Measurements from ENCODE around the gene IFT22. TPM values are rescaled to one million over a fixed set of nuclear protein-coding genes. Genes with fewer than 3 reads are reported as not detected.
A peak's percentile ranks its signal among the peaks of the same experiment; 100 is the strongest.
"Not testable (repeated sequence)": the region's sequence is repeated elsewhere in the genome, so short reads cannot be mapped to it uniquely, and the experiment has no call there.

Gene IFT22
- total and polyA plus RNA-seq, 11 donors = 14.8 to 39.3 (median 30.0) TPM

DNA sequence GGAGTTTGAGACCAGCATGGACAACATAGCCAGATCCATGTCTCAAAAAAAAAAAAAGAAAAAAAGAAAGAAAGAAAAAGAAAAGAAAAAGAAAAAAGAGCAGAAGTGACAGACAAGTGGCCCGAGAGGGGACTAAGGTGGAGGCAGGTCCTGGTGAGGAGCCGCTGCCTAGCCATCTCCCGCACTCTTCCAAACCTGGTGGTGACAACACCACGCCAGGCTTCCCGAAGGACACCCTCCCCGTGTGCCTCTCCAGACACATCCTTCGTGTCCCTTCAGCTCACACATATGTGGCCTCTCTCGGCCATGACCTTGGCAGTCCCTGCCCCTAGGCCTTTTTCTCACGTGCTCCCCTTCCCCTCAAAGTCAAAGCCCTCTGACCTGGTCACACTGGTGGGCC lies 36.4 kb downstream of the IFT22 start:
- 76 to 81% (median 80%) methylated on average over 9 of the region's 9 CpGs for WGBS, 4 donors
- intact Hi-C loops (cut with DNase I) = loop anchor here in 3 of 10 donors (10.0 kb wide), 3 partner anchors 50 to 390 kb away; partner anchors contain the start of genes ACHE (in 2 of the 3), CLDN15 (in 1 of the 3), PLOD3 (in 1 of the 3) and ZNHIT1 (in 1 of the 3)

DNA sequence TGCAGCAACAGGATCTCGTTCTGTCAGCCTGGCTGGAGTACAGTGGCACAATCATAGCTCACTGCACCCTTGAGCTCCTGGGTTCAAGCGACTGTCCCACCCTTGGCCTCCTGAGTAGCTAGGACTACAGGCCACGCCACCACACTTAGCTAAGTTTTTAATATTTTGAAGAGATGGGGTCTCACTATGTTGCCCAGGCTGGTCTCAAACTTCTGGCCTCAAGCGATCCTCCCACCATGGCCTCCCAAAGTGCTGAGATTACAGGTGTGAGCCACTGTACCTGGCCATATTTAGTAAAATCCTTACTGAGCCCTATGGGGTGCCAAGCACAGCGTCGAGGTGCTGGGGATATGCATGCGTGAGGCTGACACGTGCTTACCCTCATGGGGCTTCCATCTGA lies 40.7 kb downstream of the IFT22 start:
- not testable (repeated sequence) for H3K4me3 ChIP-seq, ATAC-seq, H3K9me3 ChIP-seq, H3K4me1 ChIP-seq, H3K27ac ChIP-seq, H3K36me3 ChIP-seq, DNase-seq
- 76 to 90% (median 86%) methylated on average over 7 to 8 of the region's 8 CpGs for WGBS, 4 donors
- H3K27me3 ChIP-seq = peaks cover 0 to 29% (median 0%) of the 10 kb centered on the region in 9 donors
- intact Hi-C loops (cut with DNase I) = loop anchor here in 8 of 10 donors (2.0 to 10.0 kb wide), 6 partner anchors 16 to 386 kb away; partner anchors contain the start of genes ACHE (in 2 of the 8), CLDN15 (in 1 of the 8), PLOD3 (in 1 of the 8) and ZNHIT1 (in 1 of the 8)

More for the DNA sequence above, 36.4 kb downstream of the IFT22 start:
- Histone ChIP-seq H3K27ac (no peak overlapping the region), H3K9me3 (no peaks in the 10 kb centered on the region), H3K4me3 (no peak overlapping the region), H3K27me3 (peaks cover 0 to 10% (median 0%) of the 10 kb centered on the region in 9 donors), H3K36me3 (no peaks in the 10 kb centered on the region), H3K4me1 (peaks cover 0 to 6% (median 0%) of the 10 kb centered on the region in 12 donors)
- DNase-seq (peak in 1 of 5 donors; percentile 30), ATAC-seq (no peak)
- TF ChIP-seq, protein P1, sequence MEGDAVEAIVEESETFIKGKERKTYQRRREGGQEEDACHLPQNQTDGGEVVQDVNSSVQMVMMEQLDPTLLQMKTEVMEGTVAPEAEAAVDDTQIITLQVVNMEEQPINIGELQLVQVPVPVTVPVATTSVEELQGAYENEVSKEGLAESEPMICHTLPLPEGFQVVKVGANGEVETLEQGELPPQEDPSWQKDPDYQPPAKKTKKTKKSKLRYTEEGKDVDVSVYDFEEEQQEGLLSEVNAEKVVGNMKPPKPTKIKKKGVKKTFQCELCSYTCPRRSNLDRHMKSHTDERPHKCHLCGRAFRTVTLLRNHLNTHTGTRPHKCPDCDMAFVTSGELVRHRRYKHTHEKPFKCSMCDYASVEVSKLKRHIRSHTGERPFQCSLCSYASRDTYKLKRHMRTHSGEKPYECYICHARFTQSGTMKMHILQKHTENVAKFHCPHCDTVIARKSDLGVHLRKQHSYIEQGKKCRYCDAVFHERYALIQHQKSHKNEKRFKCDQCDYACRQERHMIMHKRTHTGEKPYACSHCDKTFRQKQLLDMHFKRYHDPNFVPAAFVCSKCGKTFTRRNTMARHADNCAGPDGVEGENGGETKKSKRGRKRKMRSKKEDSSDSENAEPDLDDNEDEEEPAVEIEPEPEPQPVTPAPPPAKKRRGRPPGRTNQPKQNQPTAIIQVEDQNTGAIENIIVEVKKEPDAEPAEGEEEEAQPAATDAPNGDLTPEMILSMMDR (IDR thresholded peaks at IDR 0.05) = no peak
- TF ChIP-seq POLR2A (IDR thresholded peaks at IDR 0.05) = no peak

DNA sequence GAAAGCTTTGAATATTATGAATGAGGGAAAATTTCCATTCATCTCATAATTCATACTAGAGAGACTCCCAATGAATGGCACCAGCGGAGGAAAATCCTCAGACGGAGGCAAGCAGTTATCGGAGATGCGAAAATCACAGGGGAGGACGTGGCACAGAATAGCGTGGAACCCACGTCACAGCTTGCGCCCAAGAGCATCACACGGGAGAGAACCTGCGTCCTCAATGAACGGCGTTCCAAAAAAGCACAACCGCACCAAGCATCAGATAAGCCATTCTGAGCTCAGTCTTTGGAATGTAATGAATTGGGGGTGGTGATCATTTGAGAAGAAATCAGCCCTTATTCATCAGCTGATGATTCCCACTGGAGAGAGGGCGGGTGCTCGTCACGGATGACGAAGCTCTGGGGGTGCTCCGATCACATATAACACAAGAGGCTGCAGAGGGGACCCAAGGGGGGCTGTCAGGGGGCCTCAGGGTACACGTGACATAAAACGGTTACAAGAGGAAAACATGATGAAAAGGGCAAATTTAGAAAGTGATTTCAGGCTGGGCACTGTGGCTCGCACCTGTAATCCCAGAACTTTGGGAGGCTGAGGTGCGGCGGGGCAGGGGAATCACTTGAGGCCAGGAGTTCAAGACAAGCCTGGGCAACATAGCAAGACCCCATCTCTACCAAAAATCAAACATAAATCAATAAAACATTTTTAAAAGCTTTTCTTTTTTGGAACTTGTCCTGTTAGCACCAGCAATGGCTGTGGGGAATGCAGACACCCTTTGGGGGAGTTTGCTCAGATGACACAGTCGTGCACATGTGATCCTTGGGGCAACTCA lies 42.9 kb downstream of the IFT22 start:
- peaks cover 0 to 33% (median 0%) of the 10 kb centered on the region in 9 donors for H3K27me3 ChIP-seq
- intact Hi-C loops (cut with DNase I) = loop anchor here in 2 of 10 donors (5.0 to 10.0 kb wide), 2 partner anchors 76 to 384 kb away; partner anchors contain the start of genes ACHE (in 1 of the 2) and MOGAT3 (in 1 of the 2)
- ATAC-seq = no peak

DNA sequence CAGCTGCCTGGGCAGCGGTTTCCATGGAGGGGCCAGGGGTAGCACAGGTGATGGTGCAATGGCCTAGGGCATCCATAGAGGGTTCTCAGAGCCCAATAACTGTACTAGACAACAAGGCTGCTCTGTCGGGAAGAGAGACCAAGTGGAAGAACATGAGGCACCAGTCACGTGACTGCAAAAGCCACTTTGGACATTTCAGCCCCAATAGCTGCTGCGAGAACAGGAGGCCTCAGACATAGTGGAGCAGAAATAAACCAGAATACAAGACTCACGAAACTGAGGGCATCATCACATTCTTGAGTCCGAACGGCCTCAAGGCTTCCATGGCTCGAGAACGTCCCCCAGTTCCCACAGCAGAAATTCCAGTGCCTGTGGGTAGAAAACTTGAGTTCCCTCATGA lies 44.5 kb downstream of the IFT22 start:
- no peak overlapping the region for H3K27ac ChIP-seq
- no peak overlapping the region for H3K4me3 ChIP-seq
- H3K36me3 ChIP-seq = no peaks in the 10 kb centered on the region
- peaks cover 0 to 33% (median 0%) of the 10 kb centered on the region in 9 donors for H3K27me3 ChIP-seq
- TF ChIP-seq, protein P1 (IDR thresholded peaks at IDR 0.05) = no peak
- no peak for TF ChIP-seq POLR2A (IDR thresholded peaks at IDR 0.05)
- no peak for ATAC-seq
- H3K4me1 ChIP-seq = no peaks in the 10 kb centered on the region
- DNase-seq = no peak
- 71 to 75% (median 73%) methylated on average over 9 of the region's 9 CpGs for WGBS, 4 donors
- intact Hi-C loops (cut with DNase I) = loop anchor here in 2 of 10 donors (5.0 to 10.0 kb wide), 2 partner anchors 75 to 382 kb away; partner anchors contain the start of genes ACHE (in 1 of the 2) and MOGAT3 (in 1 of the 2)
- no peaks in the 10 kb centered on the region for H3K9me3 ChIP-seq

More for the DNA sequence above, 42.9 kb downstream of the IFT22 start:
- no peak for DNase-seq
- Histone ChIP-seq H3K4me3 (no peak overlapping the region), H3K27ac (no peak overlapping the region), H3K4me1 (peaks cover 0 to 6% (median 0%) of the 10 kb centered on the region in 12 donors), H3K36me3 (no peaks in the 10 kb centered on the region), H3K9me3 (no peaks in the 10 kb centered on the region)
- TF ChIP-seq POLR2A (IDR thresholded peaks at IDR 0.05) = no peak
- TF ChIP-seq, protein P1 (IDR thresholded peaks at IDR 0.05) = no peak
- 78 to 86% (median 81%) methylated on average over 24 of the region's 24 CpGs for WGBS, 4 donors

Data from heart left ventricle (tissue), 16 donors.